NCI-H1105 (cell line): ENCODE results near the gene ABI3BP.
A peak's percentile ranks its signal among the peaks of the same experiment; 100 is the strongest.

Experiments used
- DNase-seq: peaks from one replicate; lab custom pipeline; 2025; lab: John Stamatoyannopoulos, UW

The ABI3BP gene

DNA sequence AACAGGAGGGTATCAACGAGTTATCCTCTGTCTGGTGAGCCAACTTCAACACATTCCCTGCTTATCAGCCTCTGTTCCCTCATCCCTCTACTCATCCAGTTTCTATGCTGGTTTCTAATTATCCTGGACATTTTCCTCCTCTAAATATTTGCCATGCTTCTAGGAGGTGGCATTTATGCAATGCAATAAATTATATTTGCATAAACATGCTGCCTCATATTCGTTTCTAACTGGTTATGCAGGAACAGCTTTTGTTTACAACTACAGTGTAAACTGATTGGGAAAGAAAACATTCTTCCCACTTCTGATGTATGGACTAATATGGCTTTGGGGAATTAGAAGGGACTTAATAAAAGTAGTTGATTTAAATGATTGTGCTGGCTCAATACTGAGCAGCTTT lies 161.6 kb downstream of the ABI3BP start:
- no peak for DNase-seq

DNA sequence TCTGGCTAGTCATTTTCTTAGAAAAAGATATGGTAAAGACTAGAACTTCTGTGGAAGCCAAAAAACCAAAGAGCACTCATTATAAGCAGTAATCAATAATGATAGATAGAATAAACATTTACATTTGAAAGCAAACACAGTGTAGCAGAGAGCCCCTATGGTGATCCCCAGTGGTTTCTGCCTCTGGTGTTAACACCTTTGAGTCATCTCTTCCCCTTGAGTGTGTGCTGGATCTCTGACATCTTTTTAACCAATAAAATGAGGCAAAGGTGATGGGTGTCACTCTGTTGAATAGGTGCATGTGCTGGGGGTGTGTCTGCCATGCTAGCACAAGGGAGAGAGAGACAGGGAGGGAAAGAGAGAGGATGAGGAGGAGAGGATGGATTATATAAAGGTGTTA lies 162.3 kb downstream of the ABI3BP start:
- no peak for DNase-seq

DNA sequence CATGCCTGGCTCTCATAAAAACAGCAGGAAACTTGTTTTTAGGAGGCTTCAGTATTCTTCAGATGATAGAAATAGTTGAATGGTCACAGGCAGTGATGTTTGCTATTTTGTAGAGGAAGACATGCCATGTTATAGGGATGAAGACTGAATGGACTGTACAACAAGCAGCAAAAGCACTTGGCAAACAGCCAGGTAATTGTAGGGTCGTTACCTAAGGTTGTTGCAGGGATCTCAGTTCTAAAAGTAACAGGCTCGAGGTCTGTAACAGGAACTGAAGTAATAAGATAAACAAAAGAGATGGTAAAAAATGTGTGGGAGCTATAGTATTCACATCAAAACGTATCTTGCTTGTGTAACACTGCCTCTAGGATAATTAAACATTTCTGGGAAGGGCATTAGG lies 167.6 kb downstream of the ABI3BP start:
- DNase-seq = peak; percentile 24

DNA sequence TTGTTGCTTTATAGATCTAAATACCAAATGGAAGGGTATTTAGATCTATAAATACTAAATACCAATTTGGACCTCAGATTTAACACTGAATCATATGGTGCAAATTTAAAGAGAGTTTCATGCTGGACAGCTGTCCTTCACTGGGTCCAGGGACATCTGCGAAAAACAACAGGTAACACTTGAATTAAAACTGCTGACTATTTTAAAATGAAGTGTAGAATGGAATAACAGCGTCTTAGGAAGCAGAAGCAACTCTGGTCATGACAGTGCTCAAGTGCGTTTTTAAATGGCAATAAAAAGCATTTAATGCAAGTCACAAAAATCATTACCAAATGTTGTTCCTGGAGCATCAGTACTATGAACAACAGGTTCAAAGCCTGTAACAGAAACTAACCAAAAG lies 177.6 kb downstream of the ABI3BP start:
- DNase-seq = no peak

DNA sequence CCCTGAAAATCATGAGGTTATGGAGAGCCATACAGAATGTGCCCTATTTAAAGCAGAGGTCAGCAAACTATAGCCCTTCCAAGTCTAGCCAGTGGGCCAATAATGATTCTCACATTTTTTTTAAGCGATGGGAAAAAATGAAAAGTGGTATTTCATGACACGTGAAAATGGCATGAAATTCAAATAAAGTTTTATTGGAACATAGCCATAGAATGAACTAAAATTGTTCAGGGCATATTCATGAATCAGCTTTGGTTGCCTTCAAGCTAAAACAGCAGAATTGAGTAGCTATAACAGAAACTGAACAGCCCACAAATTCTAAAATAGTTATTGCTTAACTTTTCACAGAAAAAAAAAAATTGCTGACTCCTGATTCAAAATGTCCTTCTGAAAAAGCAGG lies 179.4 kb downstream of the ABI3BP start:
- DNase-seq = no peak

DNA sequence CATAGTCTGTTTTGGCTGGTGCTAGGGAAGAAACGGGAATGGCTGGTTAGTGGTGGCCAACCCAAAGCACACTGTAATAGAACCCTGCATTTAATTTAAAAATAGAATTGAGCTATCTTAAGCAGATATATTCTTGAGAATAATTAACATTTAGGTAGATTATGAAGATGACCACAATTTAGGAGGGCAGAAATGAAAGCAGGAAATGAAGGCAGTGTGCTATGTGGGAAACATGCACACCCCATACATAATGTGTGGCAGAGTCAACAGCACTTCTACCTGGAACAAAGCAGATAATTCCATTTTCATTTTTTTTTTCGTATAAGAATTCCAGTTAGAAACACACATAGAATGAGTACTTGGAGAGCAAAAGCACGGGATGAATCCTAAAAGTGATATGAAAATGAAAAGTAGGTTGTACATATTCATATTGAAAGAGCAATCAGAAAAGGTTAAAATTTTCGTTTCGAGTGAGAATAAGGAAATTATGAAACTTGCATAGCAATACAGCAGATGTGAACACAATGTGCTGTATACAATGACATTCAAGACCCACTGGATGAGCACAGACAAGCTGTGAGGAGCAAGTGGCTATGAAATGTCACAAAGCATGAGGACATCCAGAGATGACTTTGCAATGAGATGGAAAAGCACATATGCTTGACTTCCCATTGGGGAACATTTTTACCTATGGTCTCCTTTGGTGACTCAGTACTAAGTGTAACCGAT lies 181.3 kb downstream of the ABI3BP start:
- DNase-seq = no peak

DNA sequence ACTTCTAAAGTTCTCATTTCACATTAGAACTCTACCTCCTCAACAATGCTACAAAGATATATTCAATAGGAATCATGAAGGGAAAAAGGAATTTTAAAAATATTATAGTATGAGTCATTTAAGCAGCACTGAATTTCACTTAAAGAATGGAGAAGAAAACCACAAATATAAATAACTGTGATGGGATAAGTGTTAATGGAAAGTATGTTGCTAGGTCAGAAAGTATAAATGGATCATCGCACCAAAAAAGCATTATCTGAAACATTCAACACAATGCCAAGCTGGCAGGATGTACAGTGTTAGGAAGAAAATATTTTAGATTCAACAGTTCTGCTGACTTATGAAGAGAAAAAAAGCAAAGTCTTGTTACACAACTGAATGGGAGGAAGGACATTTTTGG lies 182.6 kb downstream of the ABI3BP start:
- DNase-seq = no peak

DNA sequence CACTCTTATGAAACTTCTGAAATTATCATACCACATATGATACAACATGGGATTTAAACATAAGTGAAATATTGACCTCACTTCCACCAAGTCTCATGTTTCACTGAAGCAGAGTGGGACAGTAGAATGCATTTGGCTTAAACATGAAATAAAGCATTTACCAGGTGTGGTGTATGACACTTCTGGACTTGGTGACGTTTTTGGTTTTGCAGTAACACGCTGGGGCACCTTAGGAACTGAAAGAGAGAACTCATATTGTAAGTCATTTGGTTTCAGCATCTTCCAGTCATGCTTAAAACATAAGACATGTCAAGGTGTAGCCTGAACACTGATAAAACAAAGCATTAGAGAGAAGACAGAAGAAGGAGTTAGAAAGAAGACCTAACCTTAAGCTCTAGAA lies 188.6 kb downstream of the ABI3BP start:
- DNase-seq = no peak

DNA sequence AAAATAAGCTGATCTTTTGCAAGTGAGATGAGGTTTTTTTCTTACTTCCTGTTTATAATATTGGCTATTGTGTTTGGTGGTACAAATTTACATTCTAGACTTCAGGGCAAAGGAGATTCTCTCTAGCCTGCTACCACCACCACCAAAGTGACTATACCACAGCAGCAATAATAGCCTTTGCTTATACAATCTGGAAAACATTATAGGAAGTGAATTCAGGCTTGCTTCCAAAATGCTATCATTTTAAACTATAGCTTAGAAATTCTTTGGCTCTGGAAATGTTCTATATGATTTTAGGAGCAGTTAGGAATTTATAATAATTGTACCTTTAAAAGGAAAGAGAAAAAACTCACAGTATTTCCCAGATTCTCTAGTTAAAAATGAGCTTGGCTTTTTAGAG lies 189.5 kb downstream of the ABI3BP start:
- DNase-seq = no peak

DNA sequence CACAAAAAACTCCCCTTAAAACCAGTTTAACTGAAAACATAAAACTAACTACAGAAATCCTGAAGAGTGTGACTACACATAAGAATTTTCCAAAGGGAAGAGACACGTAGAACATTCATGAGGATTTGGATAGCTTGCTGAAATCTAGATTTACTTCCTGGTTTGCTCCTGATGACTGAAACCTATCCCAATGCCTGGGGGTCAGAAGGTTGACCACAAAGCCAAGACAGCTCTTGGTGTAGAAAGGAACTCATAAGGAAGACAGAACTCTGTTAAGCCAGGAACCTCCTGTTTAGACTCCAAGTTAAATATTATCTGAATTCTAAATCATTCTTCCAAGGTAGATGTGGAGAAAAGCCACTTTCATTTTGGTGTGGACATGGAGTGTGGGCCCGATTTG lies 191.1 kb downstream of the ABI3BP start:
- no peak for DNase-seq

DNA sequence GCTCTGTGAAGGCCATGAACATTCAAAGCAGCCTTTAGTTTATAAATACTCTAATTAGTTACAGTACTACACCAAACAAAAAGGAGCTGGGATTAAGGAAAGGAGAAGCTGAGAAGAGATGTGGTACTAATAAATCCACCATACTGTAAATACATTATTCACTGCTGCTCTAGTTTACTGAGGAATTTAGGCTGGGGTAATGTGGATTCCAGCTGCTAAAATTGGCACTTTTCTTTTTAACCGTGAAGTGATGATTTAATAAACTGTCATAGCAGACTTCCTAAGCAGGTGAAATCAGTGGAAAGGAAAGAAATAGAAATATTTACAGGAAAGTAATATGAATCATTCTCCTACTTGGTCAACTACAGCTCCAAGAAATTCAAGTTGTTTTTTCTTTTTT lies 195.2 kb downstream of the ABI3BP start:
- DNase-seq = no peak

DNA sequence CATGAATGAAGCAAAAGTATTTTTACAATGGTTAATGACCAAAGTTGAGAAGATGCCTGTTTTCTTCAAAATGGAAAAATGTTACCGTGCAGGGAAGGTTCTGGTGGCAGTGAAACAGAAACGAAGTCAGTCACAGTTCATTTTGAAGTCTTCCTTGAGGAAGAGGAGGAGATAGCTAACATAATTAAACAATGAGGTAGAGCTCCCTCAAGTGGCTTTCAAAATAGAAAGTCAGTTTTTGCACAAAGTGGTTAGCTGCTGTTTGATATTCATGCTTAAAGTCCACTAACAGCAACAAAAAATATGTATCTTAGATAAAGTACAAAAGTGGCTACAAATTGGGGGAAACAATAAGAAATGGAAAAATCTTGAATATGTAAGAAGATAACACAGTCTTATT lies 196.7 kb downstream of the ABI3BP start:
- DNase-seq = no peak

DNA sequence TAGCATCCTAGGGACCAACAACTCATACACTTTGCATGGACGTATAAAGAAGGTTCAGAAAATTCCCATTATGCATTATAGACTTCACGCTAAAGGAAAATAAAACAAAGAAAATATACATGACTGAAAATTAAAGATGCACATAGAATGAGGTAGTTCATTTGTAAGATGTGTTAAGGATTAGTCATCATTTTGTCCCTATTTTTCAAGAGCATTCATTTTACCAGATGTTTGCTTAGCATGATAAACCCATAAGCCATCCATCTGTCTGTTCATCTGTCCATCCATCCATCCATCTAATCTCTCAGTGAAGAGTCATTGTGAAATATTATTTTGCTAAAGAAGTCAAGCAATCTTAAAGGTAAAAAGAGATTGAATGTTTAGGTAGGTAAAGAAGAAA lies 203.6 kb downstream of the ABI3BP start:
- DNase-seq = no peak

DNA sequence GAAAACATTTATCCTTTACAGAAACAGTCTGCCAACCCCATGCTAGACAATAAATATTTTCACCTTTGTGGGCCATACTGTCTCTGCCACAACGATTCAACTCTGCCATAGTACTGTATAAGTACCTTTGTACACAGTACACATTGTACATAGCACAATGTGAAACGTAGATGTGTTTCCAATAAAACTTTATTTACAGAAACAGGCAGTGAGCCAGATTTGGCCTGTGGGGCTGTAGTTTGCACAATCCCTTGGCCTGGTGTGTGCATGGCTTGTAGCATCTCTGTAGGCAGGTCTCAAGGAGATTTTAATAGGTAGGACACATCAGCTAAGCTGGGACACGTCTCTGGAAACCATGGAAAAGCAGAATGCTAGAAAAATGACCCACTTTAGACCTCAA lies 209.6 kb downstream of the ABI3BP start:
- no peak for DNase-seq

DNA sequence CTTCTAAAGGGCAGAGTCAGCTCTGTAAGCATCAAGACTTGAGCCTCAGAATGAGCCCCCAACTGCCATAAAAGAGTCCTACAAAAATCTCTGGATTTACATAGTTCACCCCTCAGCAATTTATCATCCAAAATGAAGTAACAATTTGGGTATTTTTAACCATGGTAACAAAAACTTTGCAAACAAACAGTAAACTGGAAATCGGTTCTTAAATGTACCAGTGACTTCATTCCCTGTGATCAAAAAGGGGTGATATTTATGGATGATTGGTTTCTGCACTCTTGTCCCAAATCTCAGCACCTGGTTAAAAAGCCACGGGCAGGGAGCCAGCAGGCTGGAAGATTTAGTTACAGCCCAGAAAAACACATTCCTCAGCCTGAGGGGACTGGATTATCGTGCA lies 210.3 kb downstream of the ABI3BP start:
- no peak for DNase-seq

DNA sequence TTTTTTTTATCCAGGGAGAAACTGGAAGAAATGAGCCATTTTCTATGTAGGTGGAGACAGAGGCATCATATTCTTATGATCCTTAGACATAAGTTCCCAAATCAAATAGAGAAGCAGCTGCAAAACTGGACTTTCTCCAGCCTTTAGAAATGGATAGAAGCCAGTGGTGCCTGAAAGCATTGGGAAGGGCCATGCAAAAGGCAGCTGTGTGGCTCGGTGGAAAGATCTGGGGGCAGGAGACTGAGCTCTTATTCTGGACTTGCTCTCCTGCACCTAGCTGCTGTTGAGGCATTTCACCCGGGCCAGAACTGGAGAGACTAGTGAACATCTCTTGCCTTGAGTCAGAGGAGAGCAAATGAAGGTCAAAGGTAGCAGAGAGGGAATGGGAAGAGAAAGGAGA lies 210.9 kb downstream of the ABI3BP start:
- DNase-seq = no peak

DNA sequence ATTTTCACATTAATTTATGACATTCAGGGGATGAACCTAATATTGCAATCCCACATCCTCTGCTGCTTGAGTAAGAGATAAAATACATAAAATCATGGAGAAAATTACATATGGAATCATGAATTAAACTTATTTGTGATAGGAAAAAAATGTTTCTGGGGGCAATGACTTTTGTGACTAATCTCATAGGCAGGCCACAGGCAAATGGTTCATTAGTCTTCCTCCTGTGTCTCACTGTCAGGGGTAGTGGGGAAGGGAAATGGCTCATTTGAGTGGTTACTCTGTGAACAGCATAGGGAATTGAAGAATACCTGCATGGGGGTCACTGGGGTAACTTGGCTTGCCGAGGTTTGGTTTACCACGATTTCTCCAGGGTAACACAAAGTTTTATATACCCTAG lies 211.9 kb downstream of the ABI3BP start:
- no peak for DNase-seq

DNA sequence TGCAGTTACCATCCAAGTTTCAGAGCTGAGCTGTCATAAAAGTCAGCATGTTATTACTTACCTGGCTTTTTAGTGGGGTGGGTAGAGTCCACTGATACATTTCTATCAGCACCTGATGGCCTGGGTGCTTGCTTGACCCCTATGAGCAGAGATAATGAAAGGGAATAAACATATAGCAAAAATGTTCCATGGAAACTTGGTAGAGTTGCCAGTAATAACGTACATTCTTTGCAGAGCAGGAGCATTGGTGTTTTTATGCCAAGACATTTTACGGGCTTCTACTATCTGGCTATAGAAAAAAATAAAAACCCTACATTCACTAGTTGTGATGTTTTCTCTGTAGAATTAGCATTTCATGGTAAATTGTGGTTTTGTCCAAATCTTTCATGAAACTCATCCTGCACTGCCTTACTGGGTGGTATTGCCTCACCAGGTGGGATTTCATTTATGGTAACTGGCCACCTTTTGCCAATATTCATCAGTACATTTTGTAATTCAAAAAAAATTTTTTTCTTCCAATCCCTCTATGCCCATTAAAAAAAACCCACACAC lies 213.1 kb downstream of the ABI3BP start:
- DNase-seq = no peak

DNA sequence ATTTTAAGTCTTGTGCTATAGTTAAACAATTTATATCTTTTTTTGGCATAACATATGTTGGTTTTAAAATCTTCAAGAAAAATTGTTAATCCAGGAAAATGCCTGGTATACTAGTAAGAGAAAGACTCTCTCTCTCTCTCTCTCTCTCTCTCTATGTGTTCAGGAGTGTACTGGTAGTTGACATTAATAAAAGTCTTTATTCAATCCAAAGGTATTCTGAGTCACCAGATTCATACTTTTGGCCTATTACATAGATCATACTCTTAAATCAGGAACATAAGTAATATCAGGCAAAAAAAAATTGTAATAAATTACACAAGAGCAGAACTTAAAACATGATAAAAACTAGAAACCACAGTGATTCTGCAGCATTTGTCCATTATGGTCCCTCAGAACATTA lies 213.7 kb downstream of the ABI3BP start:
- DNase-seq = no peak

DNA sequence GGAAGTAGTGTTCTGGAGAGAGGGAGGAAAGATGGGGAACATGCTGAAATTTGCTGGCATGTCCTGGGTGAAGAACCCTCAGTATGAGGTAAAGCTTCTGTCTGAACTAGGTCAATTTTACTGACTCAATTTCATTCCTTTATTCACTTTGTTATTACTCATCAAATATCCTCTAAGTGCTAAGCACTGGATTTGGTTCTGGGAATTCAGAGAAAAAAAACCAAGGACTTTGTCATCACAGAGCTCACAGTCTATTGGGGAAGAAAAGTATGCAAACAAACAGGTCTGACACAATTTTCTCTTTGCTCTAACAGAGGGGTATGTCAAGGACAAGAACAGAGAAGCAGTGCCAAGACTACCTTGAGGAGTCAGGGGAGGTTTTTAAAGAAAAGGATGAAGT lies 215.9 kb downstream of the ABI3BP start:
- DNase-seq = no peak

DNA sequence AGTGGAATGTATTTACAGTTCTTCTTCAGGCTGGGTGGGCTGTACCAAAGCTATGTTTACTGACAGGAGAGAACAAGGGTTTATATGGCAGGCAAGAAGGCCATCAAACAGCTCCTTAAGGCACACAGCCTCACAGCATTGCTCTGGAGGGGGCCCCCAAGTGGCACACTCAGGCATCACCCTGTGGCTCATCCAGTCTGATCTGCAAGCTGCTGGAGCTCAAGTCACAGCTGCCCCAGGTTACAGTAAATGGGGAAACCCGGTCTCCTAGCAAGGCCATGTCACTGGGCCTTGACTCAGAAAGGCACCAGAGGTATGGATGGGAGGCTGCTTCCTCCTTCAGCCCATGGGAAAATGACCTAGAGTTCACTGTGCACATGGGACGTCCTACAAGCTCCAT lies 216.5 kb downstream of the ABI3BP start:
- no peak for DNase-seq

DNA sequence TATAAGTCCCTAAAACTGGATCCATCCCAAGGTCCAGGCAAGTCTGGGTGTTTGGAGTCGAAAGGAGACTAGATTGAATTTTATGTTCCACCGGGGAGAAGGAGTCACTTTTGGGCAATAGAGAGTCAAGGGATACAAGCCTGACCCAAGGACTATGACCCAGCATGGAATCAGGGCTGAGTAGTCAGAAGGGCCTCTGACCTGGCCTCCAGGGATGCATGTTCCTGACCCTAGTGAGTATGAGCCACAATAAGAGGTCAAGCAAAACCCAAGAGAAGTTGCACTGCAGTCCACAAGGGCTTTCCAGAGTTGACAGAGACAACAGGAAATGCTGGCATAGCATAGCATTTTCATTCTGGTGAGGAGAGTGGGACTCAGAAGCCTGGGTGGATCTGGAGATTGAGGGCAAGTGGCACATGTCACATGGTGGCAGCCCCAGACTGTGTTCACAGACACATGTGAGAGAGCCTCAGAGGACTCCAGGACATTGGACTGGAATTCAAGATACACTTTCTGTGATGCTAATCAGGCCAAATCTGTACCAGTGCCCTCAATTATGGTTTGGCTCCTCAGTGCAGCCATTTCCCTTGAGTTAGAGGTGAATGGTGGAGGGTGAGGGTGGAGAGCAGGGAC lies 217.0 kb downstream of the ABI3BP start:
- no peak for DNase-seq

DNA sequence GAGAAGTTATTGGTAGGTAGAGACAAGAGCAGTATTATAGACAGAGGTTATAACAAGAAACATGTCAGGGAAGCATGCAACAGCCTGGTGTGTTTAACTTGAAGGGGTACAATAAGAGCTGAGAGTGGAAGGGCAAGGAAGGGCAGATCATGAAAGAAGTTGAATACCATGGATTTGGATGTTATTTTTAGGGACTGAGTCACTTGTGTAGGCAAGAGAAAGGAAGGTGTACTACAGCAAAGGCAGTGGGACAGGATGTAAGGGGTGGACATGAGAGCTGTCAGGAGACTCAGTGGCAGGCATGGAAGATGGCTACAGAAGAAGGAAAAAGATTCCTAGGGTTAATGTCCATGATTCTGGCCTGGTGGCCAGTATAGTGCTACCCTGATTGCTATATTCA lies 217.6 kb downstream of the ABI3BP start:
- DNase-seq = no peak

DNA sequence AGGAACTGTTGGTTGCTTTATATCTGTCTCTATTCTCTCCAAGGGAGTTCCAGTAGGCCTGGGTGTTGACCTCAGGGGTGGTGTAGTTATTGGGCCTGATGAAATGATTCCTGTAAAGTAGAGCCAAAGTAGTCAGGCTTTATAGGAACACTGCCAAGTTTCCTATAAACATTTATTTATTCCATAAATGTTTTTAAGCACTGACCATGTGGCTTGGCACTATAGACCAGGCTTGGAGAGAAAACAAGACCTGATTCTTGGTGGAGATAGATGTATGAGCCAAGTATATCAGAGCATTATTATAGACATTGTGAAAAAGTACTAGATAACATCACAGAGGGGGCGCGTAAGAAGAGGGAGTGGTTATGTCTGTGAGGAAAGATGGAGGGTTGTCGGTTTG lies 218.0 kb downstream of the ABI3BP start:
- DNase-seq = no peak
